ENCODE measurements around the gene LRBA.
A peak's percentile ranks its signal among the peaks of the same experiment; 100 is the strongest.

The LRBA gene

GRCh38 chr4:150250998-150251651, 764.0 kb downstream of the LRBA start:
- FAIRE-seq (no peak), DNase-seq (ENCODE audit: insufficient read length, low spot score) (no peak)
- TF ChIP-seq, protein P1, sequence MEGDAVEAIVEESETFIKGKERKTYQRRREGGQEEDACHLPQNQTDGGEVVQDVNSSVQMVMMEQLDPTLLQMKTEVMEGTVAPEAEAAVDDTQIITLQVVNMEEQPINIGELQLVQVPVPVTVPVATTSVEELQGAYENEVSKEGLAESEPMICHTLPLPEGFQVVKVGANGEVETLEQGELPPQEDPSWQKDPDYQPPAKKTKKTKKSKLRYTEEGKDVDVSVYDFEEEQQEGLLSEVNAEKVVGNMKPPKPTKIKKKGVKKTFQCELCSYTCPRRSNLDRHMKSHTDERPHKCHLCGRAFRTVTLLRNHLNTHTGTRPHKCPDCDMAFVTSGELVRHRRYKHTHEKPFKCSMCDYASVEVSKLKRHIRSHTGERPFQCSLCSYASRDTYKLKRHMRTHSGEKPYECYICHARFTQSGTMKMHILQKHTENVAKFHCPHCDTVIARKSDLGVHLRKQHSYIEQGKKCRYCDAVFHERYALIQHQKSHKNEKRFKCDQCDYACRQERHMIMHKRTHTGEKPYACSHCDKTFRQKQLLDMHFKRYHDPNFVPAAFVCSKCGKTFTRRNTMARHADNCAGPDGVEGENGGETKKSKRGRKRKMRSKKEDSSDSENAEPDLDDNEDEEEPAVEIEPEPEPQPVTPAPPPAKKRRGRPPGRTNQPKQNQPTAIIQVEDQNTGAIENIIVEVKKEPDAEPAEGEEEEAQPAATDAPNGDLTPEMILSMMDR (IDR thresholded peaks at IDR 0.05; ENCODE audit: insufficient read depth, missing control alignments), result no peak

DNA sequence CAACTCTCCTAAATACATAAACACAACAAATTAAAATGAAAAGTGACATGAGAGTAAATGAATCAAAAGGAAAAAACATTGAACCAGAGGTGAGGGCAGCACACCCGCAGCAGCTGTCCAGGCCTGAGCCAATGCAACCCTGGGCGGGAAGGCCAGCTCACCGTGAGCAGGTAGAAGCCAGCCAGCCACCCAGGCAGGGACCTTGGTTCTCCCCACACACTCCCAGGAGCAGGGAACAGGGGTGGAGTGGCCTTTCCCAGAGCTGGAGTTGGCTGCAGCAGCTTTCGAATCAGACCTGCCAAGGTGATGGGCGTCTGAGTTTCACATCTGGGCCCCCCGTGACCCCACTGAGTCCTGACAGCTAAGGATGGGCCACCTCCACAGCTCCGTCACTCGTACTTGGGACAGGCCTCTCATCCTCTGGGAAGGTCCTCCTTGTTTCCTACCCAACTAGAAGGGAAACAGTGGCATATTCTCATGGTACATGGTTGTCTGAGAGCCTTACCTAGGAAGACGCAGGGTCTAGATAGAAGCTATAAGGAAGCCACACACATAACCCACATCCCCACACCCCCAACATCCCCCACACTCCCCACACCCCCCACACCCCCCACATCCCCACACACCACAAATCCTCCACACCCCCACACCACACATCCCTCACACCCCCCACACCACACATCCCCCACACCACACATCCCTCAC, 764.6 kb downstream of the LRBA start:
- TF ChIP-seq, protein P1 (IDR thresholded peaks at IDR 0.05; ENCODE audit: insufficient read depth, missing control alignments), result no peak
- DNase-seq (ENCODE audit: insufficient read length, low spot score), result no peak
- no peak for FAIRE-seq

DNA sequence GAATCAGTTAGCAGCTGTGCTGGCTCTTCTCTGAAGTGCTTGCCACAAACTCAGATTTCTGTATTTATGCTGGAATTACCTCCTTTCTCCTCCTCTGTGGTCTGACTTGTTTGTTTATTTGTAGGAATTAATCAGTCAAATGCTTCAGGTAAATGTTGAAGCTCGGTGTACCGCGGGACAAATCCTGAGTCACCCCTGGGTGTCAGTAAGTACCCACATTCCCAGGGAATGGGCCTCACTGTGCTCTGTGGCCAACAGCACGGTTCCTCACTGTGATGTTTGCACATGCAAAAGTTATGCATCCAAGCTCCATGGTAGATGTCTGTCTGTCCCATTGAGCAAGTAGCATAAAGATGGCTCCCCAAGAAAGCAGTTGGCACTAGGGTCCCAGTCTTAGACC, 766.9 kb downstream of the LRBA start:
- TF ChIP-seq, protein P1 (IDR thresholded peaks at IDR 0.05; ENCODE audit: insufficient read depth, missing control alignments), result peak; percentile 27
- no peak for DNase-seq (ENCODE audit: insufficient read length, low spot score)
- no peak for FAIRE-seq

DNA sequence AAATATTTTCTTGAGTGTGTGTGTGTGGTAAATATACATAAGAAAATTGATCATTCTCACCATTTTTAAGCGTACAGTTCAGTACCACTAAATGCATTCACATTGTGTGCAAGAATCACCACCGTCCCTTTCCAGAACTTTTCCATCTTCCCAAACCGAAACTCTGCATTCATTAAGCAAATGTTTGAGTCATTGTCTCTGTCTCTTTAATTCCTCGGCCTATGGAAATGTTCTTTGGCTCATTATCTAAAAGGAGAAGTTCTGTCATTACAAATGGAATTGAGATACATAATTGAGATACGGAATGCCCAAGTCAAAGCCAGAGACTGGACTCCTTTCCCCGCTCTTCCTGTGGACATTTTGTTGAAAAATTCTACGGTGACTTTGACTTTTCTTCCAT, 767.9 kb downstream of the LRBA start:
- TF ChIP-seq, protein P1 (IDR thresholded peaks at IDR 0.05; ENCODE audit: insufficient read depth, missing control alignments), result no peak

DNA sequence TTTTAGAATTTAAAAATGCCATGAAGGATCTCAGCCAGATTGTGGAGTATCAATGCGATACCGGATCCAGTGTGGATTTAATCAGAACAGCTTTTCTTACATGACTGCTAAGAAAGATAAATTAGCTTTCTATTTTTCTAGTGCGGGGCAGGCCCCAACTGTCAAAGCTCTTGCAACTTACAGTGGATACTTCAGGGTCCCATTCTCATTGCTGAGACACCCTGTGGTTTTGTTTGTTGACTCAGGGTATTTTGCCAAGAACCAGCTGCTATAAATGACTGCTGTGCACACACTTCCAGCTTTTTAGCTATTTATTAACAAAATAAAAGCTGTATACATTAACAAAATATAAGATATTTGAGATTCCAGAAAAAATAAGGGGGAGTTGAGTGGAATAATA, 770.5 kb downstream of the LRBA start:
- TF ChIP-seq, protein P1 (IDR thresholded peaks at IDR 0.05; ENCODE audit: insufficient read depth, missing control alignments), result no peak
- no peak for FAIRE-seq
- no peak for DNase-seq (ENCODE audit: insufficient read length, low spot score)

More for the DNA sequence above, 767.9 kb downstream of the LRBA start:
- FAIRE-seq (no peak), DNase-seq (ENCODE audit: insufficient read length, low spot score) (no peak)

DNA sequence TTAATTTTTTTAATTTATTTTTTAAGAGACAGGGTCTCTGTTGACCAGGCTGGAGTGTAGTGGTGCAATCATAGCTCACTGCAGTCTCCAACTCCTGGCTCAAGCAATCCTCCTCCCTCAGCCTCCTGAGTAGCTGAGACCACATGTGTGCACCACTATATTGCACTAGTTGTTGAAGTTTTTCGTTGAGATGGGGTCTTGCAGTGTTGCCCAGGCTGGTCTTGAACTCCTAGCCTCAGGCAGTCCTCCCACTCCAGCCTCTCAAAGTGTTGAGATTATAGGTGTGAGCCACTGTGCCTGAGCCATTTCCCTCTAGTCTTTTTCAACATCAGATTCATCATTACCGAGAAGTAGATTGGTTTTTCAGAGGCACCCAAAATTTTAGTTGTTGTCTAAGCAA, 771.2 kb downstream of the LRBA start:
- DNase-seq (ENCODE audit: insufficient read length, low spot score) (no peak), FAIRE-seq (no peak)
- TF ChIP-seq, protein P1 (IDR thresholded peaks at IDR 0.05; ENCODE audit: insufficient read depth, missing control alignments), result no peak
